GM20000 (cell line): ENCODE measurements around the gene BHLHE23.
"Not testable (repeated sequence)": the region's sequence is repeated elsewhere in the genome, so short reads cannot be mapped to it uniquely, and the experiment has no call there.

ENCODE experiments used
- DNase-seq: peaks from one replicate; pipeline ENCODE4 v3.0.0; 2012; ENCODE audit warnings: low spot score
- TF ChIP-seq, protein P1 (sequence below): IDR thresholded peaks from 2 replicates; pipeline ENCODE4 v1.5.1; 2012; ENCODE audit warnings: mild to moderate bottlenecking, control low read depth; ENCODE audit errors: extremely low read depth, missing control alignments

BHLHE23 gene

DNA sequence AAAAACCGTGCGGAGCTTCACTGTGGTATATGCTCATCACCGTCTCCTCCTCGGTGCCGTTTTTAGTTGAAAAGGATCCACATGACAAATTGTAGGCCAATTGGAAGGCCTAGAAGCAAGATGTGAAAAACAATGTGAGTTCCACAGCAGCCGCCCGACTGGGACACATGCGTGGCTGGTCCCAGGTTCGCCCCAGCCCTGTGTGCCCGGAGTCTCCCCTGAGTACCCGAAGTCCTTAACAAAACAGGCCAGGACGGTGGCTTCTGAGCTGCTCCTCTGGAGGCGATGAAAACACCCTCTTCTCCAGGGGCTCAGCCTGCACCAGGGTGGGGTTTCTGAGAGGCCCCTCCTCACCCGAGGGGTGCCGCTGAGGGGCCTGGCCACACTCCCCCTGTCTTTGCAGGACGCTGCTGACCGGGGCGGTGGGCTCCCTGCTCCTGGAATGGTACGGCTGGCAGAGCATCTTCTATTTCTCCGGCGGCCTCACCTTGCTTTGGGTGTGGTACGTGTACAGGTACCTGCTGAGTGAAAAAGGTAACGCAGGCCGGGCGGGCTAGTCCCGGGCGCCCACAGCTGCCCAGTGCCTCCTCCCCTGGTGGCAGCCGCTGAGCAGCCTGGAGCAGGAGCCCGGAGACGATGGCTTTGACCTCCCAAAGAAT, 44.4 kb downstream of the BHLHE23 start:
- DNase-seq: no peak
- TF ChIP-seq, protein P1, sequence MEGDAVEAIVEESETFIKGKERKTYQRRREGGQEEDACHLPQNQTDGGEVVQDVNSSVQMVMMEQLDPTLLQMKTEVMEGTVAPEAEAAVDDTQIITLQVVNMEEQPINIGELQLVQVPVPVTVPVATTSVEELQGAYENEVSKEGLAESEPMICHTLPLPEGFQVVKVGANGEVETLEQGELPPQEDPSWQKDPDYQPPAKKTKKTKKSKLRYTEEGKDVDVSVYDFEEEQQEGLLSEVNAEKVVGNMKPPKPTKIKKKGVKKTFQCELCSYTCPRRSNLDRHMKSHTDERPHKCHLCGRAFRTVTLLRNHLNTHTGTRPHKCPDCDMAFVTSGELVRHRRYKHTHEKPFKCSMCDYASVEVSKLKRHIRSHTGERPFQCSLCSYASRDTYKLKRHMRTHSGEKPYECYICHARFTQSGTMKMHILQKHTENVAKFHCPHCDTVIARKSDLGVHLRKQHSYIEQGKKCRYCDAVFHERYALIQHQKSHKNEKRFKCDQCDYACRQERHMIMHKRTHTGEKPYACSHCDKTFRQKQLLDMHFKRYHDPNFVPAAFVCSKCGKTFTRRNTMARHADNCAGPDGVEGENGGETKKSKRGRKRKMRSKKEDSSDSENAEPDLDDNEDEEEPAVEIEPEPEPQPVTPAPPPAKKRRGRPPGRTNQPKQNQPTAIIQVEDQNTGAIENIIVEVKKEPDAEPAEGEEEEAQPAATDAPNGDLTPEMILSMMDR: no peak

GRCh38 chr20:62961799-62962198, 45.0 kb downstream of the BHLHE23 start:
- peak; percentile 13 for DNase-seq
- TF ChIP-seq, protein P1: no peak

GRCh38 chr20:62961310-62961783, 45.4 kb downstream of the BHLHE23 start:
- DNase-seq: no peak
- TF ChIP-seq, protein P1: no peak

GRCh38 chr20:62960446-62961309, 46.1 kb downstream of the BHLHE23 start:
- DNase-seq: not testable (repeated sequence)

GRCh38 chr20:62959998-62960436, 46.7 kb downstream of the BHLHE23 start:
- TF ChIP-seq, protein P1: no peak
- DNase-seq: no peak

GRCh38 chr20:62959101-62959971, 47.4 kb downstream of the BHLHE23 start:
- TF ChIP-seq, protein P1: no peak
- DNase-seq: no peak

DNA sequence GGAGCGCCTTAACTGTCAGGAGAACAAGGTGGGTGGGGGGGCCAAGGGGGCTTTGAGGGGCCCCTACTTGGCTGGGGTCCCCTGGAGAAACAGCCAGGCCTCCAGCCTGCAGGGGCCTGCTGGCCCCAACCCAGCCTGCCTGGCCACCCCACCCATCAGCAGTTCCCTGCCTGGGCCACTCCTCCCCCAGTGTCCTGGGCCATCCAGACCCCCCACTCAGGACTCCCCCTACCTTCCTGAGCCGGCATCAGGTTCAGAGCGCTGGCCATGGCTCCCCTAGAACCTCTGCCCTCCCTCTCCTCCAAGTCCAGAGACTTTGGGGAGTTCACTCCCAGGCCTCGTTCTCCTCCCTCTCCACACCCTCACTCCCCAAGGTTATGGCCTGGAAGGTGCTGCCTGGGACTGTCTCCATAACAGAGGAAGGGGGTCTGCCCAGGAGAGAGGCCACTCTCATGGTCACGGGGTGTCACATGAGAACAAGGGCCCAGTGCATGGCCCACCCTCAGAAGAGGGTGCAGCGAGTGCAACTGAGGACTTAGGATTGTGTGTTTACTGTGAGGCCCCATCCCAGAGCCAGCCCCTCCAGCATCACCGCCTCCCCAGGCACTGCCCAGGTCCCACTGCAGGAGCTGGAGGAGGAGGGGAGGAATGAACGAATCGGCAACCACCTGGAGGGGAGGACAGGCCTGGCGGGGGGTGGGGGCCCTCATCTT, 48.2 kb downstream of the BHLHE23 start:
- TF ChIP-seq, protein P1: no peak
- DNase-seq: no peak
